ENCODE results near the gene ATAD2B. TPM values are rescaled to one million over a fixed set of nuclear protein-coding genes. Genes with fewer than 3 reads are reported as not detected.

The ATAD2B gene
- total and polyA plus RNA-seq, 2 of the 4 experiments (the other 2 are of a cell fraction), result 1.5 to 5.0 TPM

DNA sequence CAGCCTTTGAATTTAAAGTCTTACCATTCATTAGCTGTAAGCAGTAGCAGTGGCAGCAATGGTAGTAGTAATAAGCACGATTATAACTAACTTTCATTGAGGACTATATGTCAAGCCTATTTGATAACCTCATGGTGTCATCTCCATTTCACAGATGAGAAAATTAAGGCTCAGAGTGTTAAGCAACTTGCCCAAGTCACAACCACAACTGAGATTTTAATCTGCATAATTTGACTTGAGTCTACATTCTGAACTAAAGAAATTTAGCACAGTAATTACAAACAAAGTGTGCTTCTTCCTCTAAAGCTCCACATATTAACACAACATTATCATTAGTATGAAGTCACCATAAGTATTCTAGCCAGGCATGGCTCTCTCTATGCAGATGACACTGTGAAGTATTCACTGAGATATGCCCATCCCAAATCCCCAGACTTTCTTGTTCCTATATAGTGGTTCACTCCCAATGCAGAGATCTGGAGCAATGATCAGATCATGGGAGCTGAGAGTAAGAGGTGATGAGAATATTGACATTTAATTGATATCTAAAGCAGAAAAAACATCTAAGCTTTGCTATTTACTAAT, 120.2 kb downstream of the ATAD2B start:
- ChIA-PET CTCF (no interaction called here), POLR2A (ENCODE audit: unreplicated experiment) (no interaction called here)
- intact Hi-C loops (cut with micrococcal nuclease) (loop anchor here (5.0 kb wide), 1 partner anchor 116 kb away; no protein-coding TSS in a partner anchor), dilution Hi-C loops (cut with HindIII; ENCODE audit: low sequenced_read_pairs, unreplicated experiment) (no loop called here), in situ Hi-C loops (cut with MboI; ENCODE audit: low sequenced_read_pairs) (no loop called here)
- no peak overlapping the region for H2BK15ac ChIP-seq (ENCODE audit: low read depth, low read length)
- H3K27me3 ChIP-seq (ENCODE audit: control insufficient read depth, insufficient read depth, low read length), result no peaks in the 10 kb centered on the region
- H4K5ac ChIP-seq (ENCODE audit: low read depth, low read length), result no peak overlapping the region
- H3K4me2 ChIP-seq (ENCODE audit: low read depth, low read length), result no peak overlapping the region
- no peak overlapping the region for H2BK20ac ChIP-seq (ENCODE audit: low read depth, low read length)
- H3K79me1 ChIP-seq (ENCODE audit: low read depth in 1 of 2, low read length in 2 of 2), result peaks cover 2 to 7% of the 10 kb centered on the region in 2 experiments; a peak in 2 of 4 replicates
- H3K9me1 ChIP-seq (ENCODE audit: insufficient read depth, low read length), result peaks cover 4% of the 10 kb centered on the region
- DNase-seq (no peak), ATAC-seq (ENCODE audit: low read depth) (no peak)
- no peak overlapping the region for H3K14ac ChIP-seq (replicated peaks; ENCODE audit: low read depth, low read length)
- TF ChIP-seq RCOR1 (IDR thresholded peaks at IDR 0.05; ENCODE audit: insufficient replicate concordance, low read length) (no peak), MAFK (IDR thresholded peaks at IDR 0.05; ENCODE audit: low read depth, low read length) (no peak), RFX5 (IDR thresholded peaks at IDR 0.05; ENCODE audit: low read depth, low read length) (no peak), ELK1 (IDR thresholded peaks at IDR 0.05; ENCODE audit: borderline replicate concordance, low read depth, low read length) (no peak), CEBPB (IDR thresholded peaks at IDR 0.05; ENCODE audit: low read depth, low read length) (no peak), POLR2A (IDR thresholded peaks at IDR 0.05; ENCODE audit: low read depth, low read length) (no peak), RAD21 (IDR thresholded peaks at IDR 0.05; ENCODE audit: low read length) (no peak), SMC3 (IDR thresholded peaks at IDR 0.05; ENCODE audit: low read depth, low read length) (no peak), FOS (IDR thresholded peaks at IDR 0.05; ENCODE audit: low read depth, low read length) (no peak)
- TF ChIP-seq, protein P1, sequence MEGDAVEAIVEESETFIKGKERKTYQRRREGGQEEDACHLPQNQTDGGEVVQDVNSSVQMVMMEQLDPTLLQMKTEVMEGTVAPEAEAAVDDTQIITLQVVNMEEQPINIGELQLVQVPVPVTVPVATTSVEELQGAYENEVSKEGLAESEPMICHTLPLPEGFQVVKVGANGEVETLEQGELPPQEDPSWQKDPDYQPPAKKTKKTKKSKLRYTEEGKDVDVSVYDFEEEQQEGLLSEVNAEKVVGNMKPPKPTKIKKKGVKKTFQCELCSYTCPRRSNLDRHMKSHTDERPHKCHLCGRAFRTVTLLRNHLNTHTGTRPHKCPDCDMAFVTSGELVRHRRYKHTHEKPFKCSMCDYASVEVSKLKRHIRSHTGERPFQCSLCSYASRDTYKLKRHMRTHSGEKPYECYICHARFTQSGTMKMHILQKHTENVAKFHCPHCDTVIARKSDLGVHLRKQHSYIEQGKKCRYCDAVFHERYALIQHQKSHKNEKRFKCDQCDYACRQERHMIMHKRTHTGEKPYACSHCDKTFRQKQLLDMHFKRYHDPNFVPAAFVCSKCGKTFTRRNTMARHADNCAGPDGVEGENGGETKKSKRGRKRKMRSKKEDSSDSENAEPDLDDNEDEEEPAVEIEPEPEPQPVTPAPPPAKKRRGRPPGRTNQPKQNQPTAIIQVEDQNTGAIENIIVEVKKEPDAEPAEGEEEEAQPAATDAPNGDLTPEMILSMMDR (conservative IDR thresholded peaks at IDR 0.05; ENCODE audit: low read depth, low read length), result no peak
- H3K4me1 ChIP-seq (ENCODE audit: control insufficient read depth, insufficient read depth, low read length), result peaks cover 3% of the 10 kb centered on the region
- H3K4ac ChIP-seq (ENCODE audit: low read depth, low read length), result no peak overlapping the region
- no CpG with 5 or more reads among the region's 1 CpG for WGBS, 2 experiments (ENCODE audit: extremely low coverage in 2 of 2, insufficient read length in 1 of 2)
- no peak overlapping the region for H3K27ac ChIP-seq (ENCODE audit: insufficient read depth, low read length)
- no peak overlapping the region for H2BK120ac ChIP-seq (ENCODE audit: low read depth, low read length)
- no TSS peak for BruUV-seq (replicated peaks)
- H4K8ac ChIP-seq (ENCODE audit: low read depth in 2 of 2, low read length in 2 of 2), result no peak overlapping the region
- H2AK5ac ChIP-seq (ENCODE audit: low read depth, low read length), result no peak overlapping the region
- H3K23ac ChIP-seq (ENCODE audit: low read depth, low read length), result no peak overlapping the region
- no peak overlapping the region for H3K9ac ChIP-seq (ENCODE audit: low read depth, low read length)
- H2AFZ ChIP-seq (replicated peaks; ENCODE audit: low read length, poor library complexity), result no peak overlapping the region
- H2BK5ac ChIP-seq (ENCODE audit: low read depth, low read length, poor library complexity, severe bottlenecking), result no peak overlapping the region
- no peak overlapping the region for H3K18ac ChIP-seq (ENCODE audit: low read depth, low read length)
- H3K4me3 ChIP-seq (ENCODE audit: insufficient read depth, low read depth, low read length), result no peak overlapping the region
- no peaks in the 10 kb centered on the region for H3K9me3 ChIP-seq (ENCODE audit: control insufficient read depth, insufficient read depth, low read length)
- H2AK9ac ChIP-seq (replicated peaks; ENCODE audit: low read depth, low read length, poor library complexity), result no peak overlapping the region
- H3K36me3 ChIP-seq (ENCODE audit: control insufficient read depth, insufficient read depth, low read length), result peaks cover 3% of the 10 kb centered on the region
- H4K91ac ChIP-seq (ENCODE audit: insufficient read depth, low read depth, low read length), result no peak overlapping the region
- H4K20me1 ChIP-seq (ENCODE audit: insufficient read depth, low read length), result no peaks in the 10 kb centered on the region
- H3K56ac ChIP-seq (ENCODE audit: extremely low read depth, insufficient read depth, low read length), result no peak overlapping the region
